ENCODE data around the gene CD164. TPM values are rescaled to one million over a fixed set of nuclear protein-coding genes. Genes with fewer than 3 reads are reported as not detected.
"Not testable (repeated sequence)": the region's sequence is repeated elsewhere in the genome, so short reads cannot be mapped to it uniquely, and the experiment has no call there.

CD164 gene
- polyA plus RNA-seq, 1 of the 3 experiments (the other 2 are of a cell fraction) = 83.4 TPM

DNA sequence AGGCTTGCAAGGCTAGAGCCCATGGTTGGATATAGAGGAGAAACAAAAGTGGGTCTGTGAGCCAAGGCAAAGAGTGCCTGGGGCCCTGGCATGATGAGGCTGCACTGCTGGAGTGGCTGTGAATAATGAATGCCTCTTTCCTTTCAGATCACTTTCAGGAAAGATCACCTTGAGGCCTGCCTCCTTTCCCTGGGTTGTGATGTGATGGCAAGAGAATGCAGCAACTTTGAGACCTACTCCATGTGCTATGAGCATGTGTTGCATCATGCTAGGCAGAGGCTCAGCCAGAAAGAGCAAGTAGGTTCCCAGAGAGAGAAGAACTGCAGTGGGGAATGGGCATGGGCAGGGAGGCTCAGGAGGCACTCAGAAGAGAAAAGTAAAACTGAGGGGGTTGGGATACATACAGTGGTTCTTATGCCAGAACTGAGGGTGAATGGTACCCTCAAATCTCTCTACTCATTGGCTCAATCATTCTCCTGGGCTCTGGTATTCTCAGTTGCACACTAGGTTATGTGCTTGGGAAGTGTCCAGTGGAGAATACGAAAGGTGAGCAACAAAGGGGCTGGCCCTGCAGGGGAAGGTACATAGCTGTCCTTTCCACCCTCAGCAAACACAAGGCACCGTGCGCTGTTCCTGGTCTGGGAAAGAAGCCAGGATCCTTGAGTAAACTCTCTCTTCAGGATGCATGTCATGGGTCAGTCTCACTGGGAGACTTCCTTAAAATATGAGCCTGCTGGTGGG, 45.9 kb downstream of the CD164 start:
- Histone ChIP-seq H4K20me1 (ENCODE audit: insufficient read depth) (no peaks in the 10 kb centered on the region), H3K36me3 (replicated peaks in 1 of 2; ENCODE audit: control insufficient read depth in 1 of 2, insufficient read depth in 2 of 2, low read length in 1 of 2) (no peaks in the 10 kb centered on the region), H3K27me3 (ENCODE audit: insufficient read depth) (no peaks in the 10 kb centered on the region), H3K4me1 (ENCODE audit: control insufficient read depth in 1 of 2, insufficient read depth in 2 of 2, low read depth in 1 of 2, low read length in 1 of 2) (no peaks in the 10 kb centered on the region; a peak in 1 of 4 replicates), H3K79me2 (ENCODE audit: insufficient read depth) (no peaks in the 10 kb centered on the region), H3K4me2 (no peak overlapping the region), H3K9me3 (no peaks in the 10 kb centered on the region), H3F3A (replicated peaks; ENCODE audit: insufficient read depth) (no peaks in the 10 kb centered on the region), H3K27ac (ENCODE audit: low read depth in 2 of 2, low read length in 1 of 2) (no peak overlapping the region), H2AFZ (ENCODE audit: low read depth) (no peak overlapping the region), H3K4me3 (ENCODE audit: low read depth in 2 of 2, low read length in 1 of 2) (no peak overlapping the region), H3K9ac (no peak overlapping the region), H3K9me2 (no peaks in the 10 kb centered on the region)
- TF ChIP-seq, protein P1, sequence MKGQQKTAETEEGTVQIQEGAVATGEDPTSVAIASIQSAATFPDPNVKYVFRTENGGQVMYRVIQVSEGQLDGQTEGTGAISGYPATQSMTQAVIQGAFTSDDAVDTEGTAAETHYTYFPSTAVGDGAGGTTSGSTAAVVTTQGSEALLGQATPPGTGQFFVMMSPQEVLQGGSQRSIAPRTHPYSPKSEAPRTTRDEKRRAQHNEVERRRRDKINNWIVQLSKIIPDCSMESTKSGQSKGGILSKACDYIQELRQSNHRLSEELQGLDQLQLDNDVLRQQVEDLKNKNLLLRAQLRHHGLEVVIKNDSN (IDR thresholded peaks at IDR 0.05; ENCODE audit: borderline replicate concordance, low read depth) = no peak
- no peak for TF ChIP-seq EZH2phosphoT487 (IDR thresholded peaks at IDR 0.05; ENCODE audit: borderline replicate concordance, low read depth)
- TF ChIP-seq YY1 (IDR thresholded peaks at IDR 0.05; ENCODE audit: low read depth) = no peak
- TF ChIP-seq TAF1 (IDR thresholded peaks at IDR 0.05; ENCODE audit: borderline replicate concordance, low read depth, low read length) = no peak
- TF ChIP-seq NRF1 (IDR thresholded peaks at IDR 0.05; ENCODE audit: low read depth, low read length) = no peak
- TF ChIP-seq RFX5 (IDR thresholded peaks at IDR 0.05; ENCODE audit: low read length) = no peak
- no peak for TF ChIP-seq GABPA (IDR thresholded peaks at IDR 0.05; ENCODE audit: low read depth)
- TF ChIP-seq CHD2 (IDR thresholded peaks at IDR 0.05; ENCODE audit: low read length, partially characterized antibody) = no peak
- TF ChIP-seq, protein P2, sequence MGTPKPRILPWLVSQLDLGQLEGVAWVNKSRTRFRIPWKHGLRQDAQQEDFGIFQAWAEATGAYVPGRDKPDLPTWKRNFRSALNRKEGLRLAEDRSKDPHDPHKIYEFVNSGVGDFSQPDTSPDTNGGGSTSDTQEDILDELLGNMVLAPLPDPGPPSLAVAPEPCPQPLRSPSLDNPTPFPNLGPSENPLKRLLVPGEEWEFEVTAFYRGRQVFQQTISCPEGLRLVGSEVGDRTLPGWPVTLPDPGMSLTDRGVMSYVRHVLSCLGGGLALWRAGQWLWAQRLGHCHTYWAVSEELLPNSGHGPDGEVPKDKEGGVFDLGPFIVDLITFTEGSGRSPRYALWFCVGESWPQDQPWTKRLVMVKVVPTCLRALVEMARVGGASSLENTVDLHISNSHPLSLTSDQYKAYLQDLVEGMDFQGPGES (IDR thresholded peaks at IDR 0.05; ENCODE audit: low read depth, low read length) = no peak
- TF ChIP-seq, protein P3, sequence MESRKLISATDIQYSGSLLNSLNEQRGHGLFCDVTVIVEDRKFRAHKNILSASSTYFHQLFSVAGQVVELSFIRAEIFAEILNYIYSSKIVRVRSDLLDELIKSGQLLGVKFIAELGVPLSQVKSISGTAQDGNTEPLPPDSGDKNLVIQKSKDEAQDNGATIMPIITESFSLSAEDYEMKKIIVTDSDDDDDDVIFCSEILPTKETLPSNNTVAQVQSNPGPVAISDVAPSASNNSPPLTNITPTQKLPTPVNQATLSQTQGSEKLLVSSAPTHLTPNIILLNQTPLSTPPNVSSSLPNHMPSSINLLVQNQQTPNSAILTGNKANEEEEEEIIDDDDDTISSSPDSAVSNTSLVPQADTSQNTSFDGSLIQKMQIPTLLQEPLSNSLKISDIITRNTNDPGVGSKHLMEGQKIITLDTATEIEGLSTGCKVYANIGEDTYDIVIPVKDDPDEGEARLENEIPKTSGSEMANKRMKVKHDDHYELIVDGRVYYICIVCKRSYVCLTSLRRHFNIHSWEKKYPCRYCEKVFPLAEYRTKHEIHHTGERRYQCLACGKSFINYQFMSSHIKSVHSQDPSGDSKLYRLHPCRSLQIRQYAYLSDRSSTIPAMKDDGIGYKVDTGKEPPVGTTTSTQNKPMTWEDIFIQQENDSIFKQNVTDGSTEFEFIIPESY (IDR thresholded peaks at IDR 0.05; ENCODE audit: borderline replicate concordance, low read depth) = no peak
- no peak for TF ChIP-seq MXI1 (IDR thresholded peaks at IDR 0.05; ENCODE audit: low read depth, low read length)
- no peak for TF ChIP-seq FOXM1 (IDR thresholded peaks at IDR 0.05; ENCODE audit: low read depth)
- no peak for TF ChIP-seq RXRA (IDR thresholded peaks at IDR 0.05; ENCODE audit: borderline replicate concordance, low read depth)
- no peak for TF ChIP-seq SIN3A (IDR thresholded peaks at IDR 0.05; ENCODE audit: borderline replicate concordance, low read depth, low read length)
- TF ChIP-seq ELF1 (IDR thresholded peaks at IDR 0.05) = no peak
- no peak for TF ChIP-seq EP300 (IDR thresholded peaks at IDR 0.05; ENCODE audit: borderline replicate concordance in 1 of 2, low read depth in 1 of 2, low read length in 1 of 2)
- no peak for TF ChIP-seq JUND (IDR thresholded peaks at IDR 0.05)
- no peak for DNase-seq
- WGBS (ENCODE audit: low lambda C conversion rate) = 54% methylated on average over 3 of the region's 3 CpGs
- ChIA-PET POLR2A (no interaction called here), CTCF (interaction anchor here (1.5 kb wide), 1 partner anchor 148 kb away, joined by 3 read pairs; no protein-coding TSS in a partner anchor)

DNA sequence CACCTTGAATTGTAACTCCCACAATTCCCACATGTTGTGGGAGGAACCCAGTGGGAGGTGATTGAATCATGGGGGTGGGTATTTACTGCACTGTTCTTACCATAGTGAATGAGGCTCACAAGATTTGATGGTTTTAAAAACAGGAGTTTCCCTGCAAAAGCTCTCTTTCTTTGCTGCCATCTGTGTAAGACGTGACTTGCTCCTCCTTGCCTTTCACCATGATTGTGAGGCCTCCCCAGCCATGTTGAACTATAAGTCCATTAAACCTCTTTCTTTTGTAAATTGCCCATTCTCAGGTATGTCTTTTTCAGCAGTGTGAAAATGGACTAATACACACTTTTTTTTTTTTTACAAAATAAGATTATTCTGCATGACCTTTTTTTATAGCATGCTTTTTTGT, 48.4 kb downstream of the CD164 start:
- H3K36me3 ChIP-seq (replicated peaks in 1 of 2; ENCODE audit: control insufficient read depth in 1 of 2, insufficient read depth in 2 of 2, low read length in 1 of 2); H3F3A ChIP-seq (replicated peaks; ENCODE audit: insufficient read depth); POLR2A ChIA-PET; H3K9ac ChIP-seq; H3K9me2 ChIP-seq; H3K9me3 ChIP-seq; H3K27ac ChIP-seq (ENCODE audit: low read depth in 2 of 2, low read length in 1 of 2); DNase-seq; H3K4me2 ChIP-seq; H2AFZ ChIP-seq (ENCODE audit: low read depth); H3K27me3 ChIP-seq (ENCODE audit: insufficient read depth); H3K79me2 ChIP-seq (ENCODE audit: insufficient read depth); CTCF ChIA-PET; H3K4me3 ChIP-seq (ENCODE audit: low read depth in 2 of 2, low read length in 1 of 2); H3K4me1 ChIP-seq (ENCODE audit: control insufficient read depth in 1 of 2, insufficient read depth in 2 of 2, low read depth in 1 of 2, low read length in 1 of 2); H4K20me1 ChIP-seq (ENCODE audit: insufficient read depth): not testable (repeated sequence)
- 41% methylated on average over 1 of the region's 1 CpG for WGBS (ENCODE audit: low lambda C conversion rate)
